ENCODE results near the gene DMTF1.

Gene DMTF1

DNA sequence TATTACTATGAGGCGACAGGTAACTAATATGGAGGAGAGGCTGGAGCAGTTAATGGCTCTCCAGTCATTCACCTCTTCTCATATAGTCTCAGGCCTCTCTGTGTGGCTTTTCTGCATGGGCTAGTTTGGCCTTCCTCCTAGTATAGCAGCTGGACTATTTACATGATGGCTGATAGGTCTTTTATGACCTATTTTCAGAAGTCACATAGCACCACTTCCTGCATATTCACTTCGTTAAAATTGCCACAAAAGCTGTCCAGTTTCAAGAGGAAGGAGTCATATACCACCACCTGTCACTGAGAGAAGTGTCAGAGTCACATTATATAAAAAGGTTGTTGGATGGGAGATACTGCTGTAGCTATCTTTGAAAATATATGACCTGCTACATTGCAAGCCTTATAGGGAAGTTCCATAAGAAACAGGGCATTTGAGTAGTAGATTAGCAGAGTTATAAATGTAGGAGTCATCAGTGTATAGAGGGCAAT, 8.0 kb upstream of the DMTF1 start:
- Histone ChIP-seq H3K36me3 (ENCODE audit: low read length) (no peaks in the 10 kb centered on the region), H3F3A (ENCODE audit: insufficient read depth) (no peaks in the 10 kb centered on the region), H3K4me3 (ENCODE audit: insufficient read depth, low read length, poor library complexity, severe bottlenecking) (no peak overlapping the region), H3K27me3 (ENCODE audit: low read length) (no peaks in the 10 kb centered on the region), H3K9me2 (replicated peaks; ENCODE audit: insufficient read depth, low read length) (no peaks in the 10 kb centered on the region), H3K9ac (ENCODE audit: low read length) (no peak overlapping the region), H3K9me3 (ENCODE audit: insufficient read depth, low read length) (no peaks in the 10 kb centered on the region), H3K4me2 (ENCODE audit: low read depth, low read length, poor library complexity, severe bottlenecking) (no peak overlapping the region), H2AFZ (ENCODE audit: low read depth, low read length, severe bottlenecking) (no peak overlapping the region), H3K27ac (ENCODE audit: low read depth, low read length) (no peak overlapping the region), H4K20me1 (ENCODE audit: low read depth, low read length) (no peaks in the 10 kb centered on the region), H3K79me2 (ENCODE audit: insufficient read depth, low read length) (no peaks in the 10 kb centered on the region)
- TF ChIP-seq EZH2phosphoT487 (conservative IDR thresholded peaks at IDR 0.05; ENCODE audit: low read length) = no peak
- TF ChIP-seq, protein P1, sequence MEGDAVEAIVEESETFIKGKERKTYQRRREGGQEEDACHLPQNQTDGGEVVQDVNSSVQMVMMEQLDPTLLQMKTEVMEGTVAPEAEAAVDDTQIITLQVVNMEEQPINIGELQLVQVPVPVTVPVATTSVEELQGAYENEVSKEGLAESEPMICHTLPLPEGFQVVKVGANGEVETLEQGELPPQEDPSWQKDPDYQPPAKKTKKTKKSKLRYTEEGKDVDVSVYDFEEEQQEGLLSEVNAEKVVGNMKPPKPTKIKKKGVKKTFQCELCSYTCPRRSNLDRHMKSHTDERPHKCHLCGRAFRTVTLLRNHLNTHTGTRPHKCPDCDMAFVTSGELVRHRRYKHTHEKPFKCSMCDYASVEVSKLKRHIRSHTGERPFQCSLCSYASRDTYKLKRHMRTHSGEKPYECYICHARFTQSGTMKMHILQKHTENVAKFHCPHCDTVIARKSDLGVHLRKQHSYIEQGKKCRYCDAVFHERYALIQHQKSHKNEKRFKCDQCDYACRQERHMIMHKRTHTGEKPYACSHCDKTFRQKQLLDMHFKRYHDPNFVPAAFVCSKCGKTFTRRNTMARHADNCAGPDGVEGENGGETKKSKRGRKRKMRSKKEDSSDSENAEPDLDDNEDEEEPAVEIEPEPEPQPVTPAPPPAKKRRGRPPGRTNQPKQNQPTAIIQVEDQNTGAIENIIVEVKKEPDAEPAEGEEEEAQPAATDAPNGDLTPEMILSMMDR (IDR thresholded peaks at IDR 0.05; ENCODE audit: insufficient read depth, low read length, poor library complexity, severe bottlenecking) = no peak

DNA sequence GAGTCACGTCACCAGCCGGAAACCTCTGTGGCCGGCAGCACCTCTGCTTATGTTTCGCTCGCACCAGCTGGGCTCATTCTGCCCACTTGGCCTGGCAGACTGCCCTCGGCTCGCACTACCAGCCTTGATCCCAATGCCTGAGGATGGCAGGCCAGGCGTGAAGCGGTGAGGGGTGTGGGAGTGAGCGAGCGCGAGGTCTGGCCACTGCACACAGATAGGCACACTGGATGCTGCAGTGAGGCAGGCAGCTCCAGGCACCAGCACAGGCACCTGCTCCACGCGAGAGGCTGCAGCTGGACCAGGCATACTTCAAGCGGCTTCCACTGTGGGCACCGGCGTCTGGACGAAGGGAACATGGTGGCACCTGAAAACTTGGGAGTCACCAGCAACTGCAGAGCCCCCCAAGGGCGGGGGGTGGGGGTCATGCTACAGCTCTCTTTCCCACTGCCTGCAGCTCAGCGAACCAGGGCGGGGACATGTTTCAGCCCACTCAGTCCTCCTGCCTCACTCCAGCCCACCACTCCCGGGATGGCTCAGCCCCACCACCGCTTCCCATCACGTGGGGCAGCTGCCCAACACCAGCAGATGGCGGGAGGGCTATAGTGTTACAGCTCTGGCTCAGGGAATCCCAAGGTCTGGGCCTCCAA, 5.4 kb upstream of the DMTF1 start:
- H4K20me1 ChIP-seq (ENCODE audit: low read depth, low read length) = no peaks in the 10 kb centered on the region
- H3F3A ChIP-seq (ENCODE audit: insufficient read depth) = no peaks in the 10 kb centered on the region; the same call in 1 of the 2 replicates
- H3K9me2 ChIP-seq (replicated peaks; ENCODE audit: insufficient read depth, low read length) = no peaks in the 10 kb centered on the region
- H3K4me2 ChIP-seq (ENCODE audit: low read depth, low read length, poor library complexity, severe bottlenecking) = no peak overlapping the region
- no peaks in the 10 kb centered on the region for H3K27me3 ChIP-seq (ENCODE audit: low read length)
- H3K27ac ChIP-seq (ENCODE audit: low read depth, low read length) = no peak overlapping the region
- H3K9ac ChIP-seq (ENCODE audit: low read length) = no peak overlapping the region
- H3K9me3 ChIP-seq (ENCODE audit: insufficient read depth, low read length) = no peaks in the 10 kb centered on the region
- H3K4me3 ChIP-seq (ENCODE audit: insufficient read depth, low read length, poor library complexity, severe bottlenecking) = no peak overlapping the region
- H3K79me2 ChIP-seq (ENCODE audit: insufficient read depth, low read length) = no peaks in the 10 kb centered on the region
- TF ChIP-seq EZH2phosphoT487 (conservative IDR thresholded peaks at IDR 0.05; ENCODE audit: low read length) = no peak
- TF ChIP-seq, protein P1 (IDR thresholded peaks at IDR 0.05; ENCODE audit: insufficient read depth, low read length, poor library complexity, severe bottlenecking) = no peak
- no peak overlapping the region for H2AFZ ChIP-seq (ENCODE audit: low read depth, low read length, severe bottlenecking)
- H3K36me3 ChIP-seq (ENCODE audit: low read length) = no peaks in the 10 kb centered on the region

DNA sequence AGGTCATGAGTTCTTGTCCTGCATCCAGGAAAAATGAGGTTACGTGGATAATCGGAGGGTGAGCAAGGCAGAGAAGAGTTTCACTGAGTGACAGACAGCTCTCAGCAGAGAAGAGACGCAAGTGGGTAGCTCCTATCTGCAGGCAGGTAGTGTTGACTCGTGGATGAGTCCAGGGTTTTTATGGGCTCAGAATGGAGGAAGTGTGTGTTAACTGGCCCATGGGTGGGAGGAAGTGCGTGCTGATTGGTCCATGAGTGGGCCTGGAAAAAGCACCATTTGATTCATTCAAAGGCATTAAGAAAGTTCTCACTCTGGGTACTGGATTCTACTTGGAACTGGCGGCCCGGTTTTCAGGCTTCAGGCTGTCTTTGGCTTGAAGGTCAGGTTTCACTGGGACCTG, 4.8 kb upstream of the DMTF1 start:
- Histone ChIP-seq H3K4me3 (ENCODE audit: insufficient read depth, low read length, poor library complexity, severe bottlenecking) (no peak overlapping the region), H3K9me2 (replicated peaks; ENCODE audit: insufficient read depth, low read length) (no peaks in the 10 kb centered on the region), H3K79me2 (ENCODE audit: insufficient read depth, low read length) (peaks cover 2% of the 10 kb centered on the region), H3K4me2 (ENCODE audit: low read depth, low read length, poor library complexity, severe bottlenecking) (no peak overlapping the region), H3K36me3 (ENCODE audit: low read length) (no peaks in the 10 kb centered on the region), H3K9me3 (ENCODE audit: insufficient read depth, low read length) (no peaks in the 10 kb centered on the region), H3F3A (ENCODE audit: insufficient read depth) (no peaks in the 10 kb centered on the region; the same call in 1 of the 2 replicates), H3K27ac (ENCODE audit: low read depth, low read length) (no peak overlapping the region), H3K9ac (ENCODE audit: low read length) (no peak overlapping the region), H4K20me1 (ENCODE audit: low read depth, low read length) (no peaks in the 10 kb centered on the region), H3K27me3 (ENCODE audit: low read length) (no peaks in the 10 kb centered on the region), H2AFZ (ENCODE audit: low read depth, low read length, severe bottlenecking) (no peak overlapping the region)
- TF ChIP-seq, protein P1 (IDR thresholded peaks at IDR 0.05; ENCODE audit: insufficient read depth, low read length, poor library complexity, severe bottlenecking) = no peak
- TF ChIP-seq EZH2phosphoT487 (conservative IDR thresholded peaks at IDR 0.05; ENCODE audit: low read length) = no peak

Data from SU-DHL-6 (cell line).